Colonic mucosa (tissue), 4 donors: ENCODE data around the gene PFDN1. TPM values are rescaled to one million over a fixed set of nuclear protein-coding genes. Genes with fewer than 3 reads are reported as not detected.

Experiments used
- DNase-seq: peaks from one replicate; pipeline ENCODE4 v3.0.0-alpha.2; 2020
- H3K27ac ChIP-seq: fragments of 200-600 bp; one replicate; pipeline ENCODE4 v1.8.0; 2021
- H3K27me3 ChIP-seq: fragments of 200-600 bp; one replicate; pipeline ENCODE4 v1.8.0; 2021
- H3K36me3 ChIP-seq: fragments of 200-600 bp; one replicate; pipeline ENCODE4 v1.8.0; 2021
- H3K4me1 ChIP-seq: fragments of 200-600 bp; one replicate; pipeline ENCODE4 v1.8.0; 2021; ENCODE audit warnings: mild to moderate bottlenecking
- H3K4me3 ChIP-seq: fragments of 200-600 bp; one replicate; pipeline ENCODE4 v1.8.0; 2021
- H3K9ac ChIP-seq, 2 donors: one replicate each; pipeline ENCODE4 v1.7.0; 2013; ENCODE audit warnings: control low read depth in 2 of 2, low read depth in 2 of 2, low read length in 2 of 2
- H3K9me3 ChIP-seq: fragments of 200-600 bp; one replicate; pipeline ENCODE4 v1.8.0; 2021
- CTCF ChIP-seq: fragments of 200-600 bp; IDR thresholded peaks from one replicate; pipeline ENCODE4 v1.8.0; 2022; ENCODE audit warnings: antibody characterized with exemption, mild to moderate bottlenecking
- intact Hi-C: fragments of 100-400 bp; cut with DNase I; formaldehyde crosslinking; loops from one replicate; pipeline ENCODE4 v1.14.1; 2022
- total RNA-seq, 2 donors: library from RNA; stranded (reverse); fragmentation: NEBNext Ultra II Directional in 1 of 2; extraction: Animal tissue kit (Norgen Biotek cat#: 25700) in 1 of 2; gene quantifications; one replicate each; pipeline ENCODE4 v1.2.1, GENCODE V29; 2021
- donor health status: healthy.
- donor health status: DM: no; HTN: no; CAD: no.
- donor health status: DM: no; HTN: no; CAD: no.

The PFDN1 gene
- 10 to 100 TPM; 41.2 to 41.4 TPM for total RNA-seq

GRCh38 chr5:140302786-140303639, at the start of gene PFDN1:
Gene PFDN1, minus strand, starts transcription at chr5:140303101. Its CDS starts 28 bp downstream, at chr5:140303073.
- no peaks in the 10 kb centered on the region for H3K27me3 ChIP-seq
- no peaks in the 10 kb centered on the region for H3K4me1 ChIP-seq
- no peaks in the 10 kb centered on the region for H3K9me3 ChIP-seq
- peak within 1 kb of the TSS; percentile 34 for H3K27ac ChIP-seq
- H3K4me3 ChIP-seq: peak within 1 kb of the TSS; percentile 84
- H3K36me3 ChIP-seq: no peaks in the 10 kb centered on the region
- no peak for TF ChIP-seq CTCF
- DNase-seq: peak; percentile 96
- peak within 1 kb of the TSS; percentile 78 to 84 for H3K9ac ChIP-seq
- intact Hi-C loops: no loop called here

GRCh38 chr5:140351609-140352334, 48.9 kb upstream of the PFDN1 start:
- TF ChIP-seq CTCF: peak; percentile 90
- H3K9me3 ChIP-seq: no peaks in the 10 kb centered on the region
- no peak overlapping the region for H3K9ac ChIP-seq
- H3K36me3 ChIP-seq: no peaks in the 10 kb centered on the region
- no peak overlapping the region for H3K4me3 ChIP-seq
- intact Hi-C loops: loop anchor here (2.0 to 10.0 kb wide), 2 partner anchors 105 to 177 kb away; partner anchors contain the start of gene CYSTM1
- H3K27me3 ChIP-seq: no peaks in the 10 kb centered on the region
- DNase-seq: peak; percentile 87
- H3K4me1 ChIP-seq: peaks cover 6% of the 10 kb centered on the region
- H3K27ac ChIP-seq: no peak overlapping the region

GRCh38 chr5:140349244-140349643, 46.3 kb upstream of the PFDN1 start:
- Histone ChIP-seq H3K36me3 (no peaks in the 10 kb centered on the region), H3K4me3 (no peak overlapping the region), H3K9ac (peak overlapping the region in 1 of 2 donors; percentile 19), H3K9me3 (no peaks in the 10 kb centered on the region), H3K27me3 (no peaks in the 10 kb centered on the region), H3K27ac (peak overlapping the region; percentile 82), H3K4me1 (peaks cover 11% of the 10 kb centered on the region)
- peak; percentile 52 for DNase-seq
- intact Hi-C loops: no loop called here
- no peak for TF ChIP-seq CTCF

GRCh38 chr5:140348104-140348503, 45.2 kb upstream of the PFDN1 start:
- Histone ChIP-seq H3K4me3 (no peak overlapping the region), H3K27me3 (no peaks in the 10 kb centered on the region), H3K9ac (peak overlapping the region in 1 of 2 donors; percentile 59), H3K4me1 (peaks cover 11% of the 10 kb centered on the region), H3K27ac (peak overlapping the region; percentile 82), H3K36me3 (no peaks in the 10 kb centered on the region), H3K9me3 (no peaks in the 10 kb centered on the region)
- peak; percentile 72 for DNase-seq
- intact Hi-C loops: no loop called here
- TF ChIP-seq CTCF: no peak

- H3K4me1 ChIP-seq: peaks cover 11% of the 10 kb centered on the region
- no peak for TF ChIP-seq CTCF
- intact Hi-C loops: no loop called here
- no peaks in the 10 kb centered on the region for H3K9me3 ChIP-seq
- no peaks in the 10 kb centered on the region for H3K27me3 ChIP-seq
- no peaks in the 10 kb centered on the region for H3K36me3 ChIP-seq
- H3K27ac ChIP-seq: peak overlapping the region; percentile 82
- H3K4me3 ChIP-seq: no peak overlapping the region
- DNase-seq: no peak
- peak overlapping the region; percentile 19 to 44 for H3K9ac ChIP-seq
Measured at GRCh38 chr5:140347360-140347759, 44.5 kb upstream of the PFDN1 start.
